ENCODE data around the gene PARD6G. TPM values are rescaled to one million over a fixed set of nuclear protein-coding genes. Genes with fewer than 3 reads are reported as not detected.

PARD6G gene
- total and polyA plus RNA-seq, 2 of the 13 experiments (the other 11 are each of a cell fraction or from before 2014, with no cell fraction given): 3.6 to 7.4 TPM

DNA sequence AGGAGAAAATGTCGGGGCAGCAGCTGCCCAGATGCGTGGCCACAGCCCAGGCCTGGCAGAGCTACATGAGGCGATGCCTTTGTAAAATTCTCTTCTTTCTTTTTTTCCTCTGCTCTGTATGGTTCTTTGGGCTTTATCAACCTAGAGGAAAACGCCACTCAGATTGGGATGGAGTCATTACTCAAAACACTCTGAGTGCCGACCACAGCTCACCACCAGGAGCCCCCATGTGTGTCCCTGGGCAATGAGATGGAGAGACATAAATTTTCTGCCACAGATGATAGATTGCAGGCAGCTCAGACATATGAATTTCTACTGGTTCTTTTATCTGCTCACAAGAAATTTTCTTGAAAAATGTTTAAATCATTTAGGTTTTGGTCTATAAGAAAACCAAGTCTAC, 56.0 kb downstream of the PARD6G start:
- no peak for TF ChIP-seq ZNF124 (CRISPR knock-in tag; IDR thresholded peaks at IDR 0.05)
- no peak for TF ChIP-seq ZNF224 (CRISPR knock-in tag; IDR thresholded peaks at IDR 0.05)
- TF ChIP-seq, protein P1, sequence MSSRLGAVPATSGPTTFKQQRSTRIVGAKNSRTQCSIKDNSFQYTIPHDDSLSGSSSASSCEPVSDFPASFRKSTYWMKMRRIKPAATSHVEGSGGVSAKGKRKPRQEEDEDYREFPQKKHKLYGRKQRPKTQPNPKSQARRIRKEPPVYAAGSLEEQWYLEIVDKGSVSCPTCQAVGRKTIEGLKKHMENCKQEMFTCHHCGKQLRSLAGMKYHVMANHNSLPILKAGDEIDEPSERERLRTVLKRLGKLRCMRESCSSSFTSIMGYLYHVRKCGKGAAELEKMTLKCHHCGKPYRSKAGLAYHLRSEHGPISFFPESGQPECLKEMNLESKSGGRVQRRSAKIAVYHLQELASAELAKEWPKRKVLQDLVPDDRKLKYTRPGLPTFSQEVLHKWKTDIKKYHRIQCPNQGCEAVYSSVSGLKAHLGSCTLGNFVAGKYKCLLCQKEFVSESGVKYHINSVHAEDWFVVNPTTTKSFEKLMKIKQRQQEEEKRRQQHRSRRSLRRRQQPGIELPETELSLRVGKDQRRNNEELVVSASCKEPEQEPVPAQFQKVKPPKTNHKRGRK (CRISPR knock-in tag; IDR thresholded peaks at IDR 0.05): no peak
- no peak for TF ChIP-seq REL (CRISPR knock-in tag; conservative IDR thresholded peaks at IDR 0.05)
- TF ChIP-seq ZNF326 (CRISPR knock-in tag; IDR thresholded peaks at IDR 0.05; ENCODE audit: borderline replicate concordance): no peak
- TF ChIP-seq PPARG (CRISPR knock-in tag; conservative IDR thresholded peaks at IDR 0.05): no peak
- TF ChIP-seq, protein P2, sequence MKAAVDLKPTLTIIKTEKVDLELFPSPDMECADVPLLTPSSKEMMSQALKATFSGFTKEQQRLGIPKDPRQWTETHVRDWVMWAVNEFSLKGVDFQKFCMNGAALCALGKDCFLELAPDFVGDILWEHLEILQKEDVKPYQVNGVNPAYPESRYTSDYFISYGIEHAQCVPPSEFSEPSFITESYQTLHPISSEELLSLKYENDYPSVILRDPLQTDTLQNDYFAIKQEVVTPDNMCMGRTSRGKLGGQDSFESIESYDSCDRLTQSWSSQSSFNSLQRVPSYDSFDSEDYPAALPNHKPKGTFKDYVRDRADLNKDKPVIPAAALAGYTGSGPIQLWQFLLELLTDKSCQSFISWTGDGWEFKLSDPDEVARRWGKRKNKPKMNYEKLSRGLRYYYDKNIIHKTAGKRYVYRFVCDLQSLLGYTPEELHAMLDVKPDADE (CRISPR knock-in tag; IDR thresholded peaks at IDR 0.05): no peak
- TF ChIP-seq ZFP82 (CRISPR knock-in tag; IDR thresholded peaks at IDR 0.05; ENCODE audit: borderline replicate concordance): no peak
- no peak for TF ChIP-seq CC2D1A (CRISPR knock-in tag; IDR thresholded peaks at IDR 0.05)
- TF ChIP-seq NPAS2 (CRISPR knock-in tag; IDR thresholded peaks at IDR 0.05; ENCODE audit: borderline replicate concordance): no peak
- TF ChIP-seq ZNF282 (IDR thresholded peaks at IDR 0.05; ENCODE audit: partially characterized antibody): no peak
- TF ChIP-seq, protein P3, sequence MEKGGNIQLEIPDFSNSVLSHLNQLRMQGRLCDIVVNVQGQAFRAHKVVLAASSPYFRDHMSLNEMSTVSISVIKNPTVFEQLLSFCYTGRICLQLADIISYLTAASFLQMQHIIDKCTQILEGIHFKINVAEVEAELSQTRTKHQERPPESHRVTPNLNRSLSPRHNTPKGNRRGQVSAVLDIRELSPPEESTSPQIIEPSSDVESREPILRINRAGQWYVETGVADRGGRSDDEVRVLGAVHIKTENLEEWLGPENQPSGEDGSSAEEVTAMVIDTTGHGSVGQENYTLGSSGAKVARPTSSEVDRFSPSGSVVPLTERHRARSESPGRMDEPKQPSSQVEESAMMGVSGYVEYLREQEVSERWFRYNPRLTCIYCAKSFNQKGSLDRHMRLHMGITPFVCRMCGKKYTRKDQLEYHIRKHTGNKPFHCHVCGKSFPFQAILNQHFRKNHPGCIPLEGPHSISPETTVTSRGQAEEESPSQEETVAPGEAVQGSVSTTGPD (CRISPR knock-in tag; IDR thresholded peaks at IDR 0.05): no peak
- no peak for TF ChIP-seq SAFB2 (CRISPR knock-in tag; IDR thresholded peaks at IDR 0.05; ENCODE audit: borderline replicate concordance, low read depth)
- TF ChIP-seq, protein P4, sequence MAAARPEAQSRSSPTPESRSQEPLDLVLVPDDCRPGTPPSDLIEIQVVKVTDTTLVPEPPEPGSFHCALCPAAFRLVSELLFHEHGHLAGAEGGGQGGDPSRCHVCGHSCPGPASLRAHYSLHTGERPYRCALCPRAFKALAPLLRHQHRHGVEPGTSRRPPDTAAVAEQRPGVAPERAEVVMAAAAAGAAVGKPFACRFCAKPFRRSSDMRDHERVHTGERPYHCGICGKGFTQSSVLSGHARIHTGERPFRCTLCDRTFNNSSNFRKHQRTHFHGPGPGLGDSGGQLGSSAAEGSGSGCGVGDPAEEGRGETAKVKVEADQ (CRISPR knock-in tag; IDR thresholded peaks at IDR 0.05; ENCODE audit: borderline replicate concordance): no peak
- TF ChIP-seq ATM (IDR thresholded peaks at IDR 0.05; ENCODE audit: borderline replicate concordance): no peak
- no peak for TF ChIP-seq HHEX (CRISPR knock-in tag; IDR thresholded peaks at IDR 0.05)
- TF ChIP-seq PHF8 (CRISPR knock-in tag; IDR thresholded peaks at IDR 0.05): no peak
- no peak for TF ChIP-seq TOE1 (CRISPR knock-in tag; IDR thresholded peaks at IDR 0.05)
- no peak for TF ChIP-seq MLLT10 (CRISPR knock-in tag; IDR thresholded peaks at IDR 0.05)
- TF ChIP-seq JDP2 (CRISPR knock-in tag; IDR thresholded peaks at IDR 0.05; ENCODE audit: borderline replicate concordance): no peak
- H3K9me3 ChIP-seq (ENCODE audit: low read length): no peaks in the 10 kb centered on the region
- no peaks in the 10 kb centered on the region for H3K36me3 ChIP-seq (replicated peaks in 1 of 2; ENCODE audit: control insufficient read depth in 1 of 2, insufficient read depth in 2 of 2, low read length in 2 of 2)
- FAIRE-seq (no peak), DNase-seq (ENCODE audit: low spot score) (no peak), ATAC-seq (no peak)
- intact Hi-C loops (cut with micrococcal nuclease; ENCODE audit: unreplicated experiment): no loop called here
- H3K27ac ChIP-seq (ENCODE audit: extremely low read length, insufficient read depth, low read length): no peak overlapping the region
- H3K4me1 ChIP-seq (ENCODE audit: insufficient read depth, low read length): peaks cover 11% of the 10 kb centered on the region
- in situ Hi-C loops (cut with HindIII; ENCODE audit: extremely low pct_ligation_motif_present, low pct_unique_long_range_greater_than_20kb): no loop called here
- no peak overlapping the region for H3K4me3 ChIP-seq (replicated peaks in 1 of 3; ENCODE audit: insufficient read depth in 1 of 3, low read depth in 2 of 3, low read length in 3 of 3)
- no peaks in the 10 kb centered on the region for H3K27me3 ChIP-seq (ENCODE audit: control insufficient read depth in 1 of 2, insufficient read depth in 2 of 2, low read length in 2 of 2)
- POLR2A ChIA-PET: no interaction called here
- H2AFZ ChIP-seq (ENCODE audit: low read length): no peak overlapping the region
- 0 out of 2 replicates have a peak, but pooled peaks cover 5% of the 10 kb centered on the region for H4K20me1 ChIP-seq (ENCODE audit: insufficient read depth, low read length)
- BruUV-seq (replicated peaks): no TSS peak
- H3K9ac ChIP-seq (ENCODE audit: insufficient read depth, low read depth, low read length): no peak overlapping the region
- CTCF ChIA-PET (ENCODE audit: low intra/inter-chr PET ratio, low total read pairs): no interaction called here
- 95% methylated on average over 5 of the region's 5 CpGs for WGBS (ENCODE audit: low lambda C conversion rate)
- no peak overlapping the region for H3K4me2 ChIP-seq (ENCODE audit: low read depth, low read length)
- no peaks in the 10 kb centered on the region for H3K79me2 ChIP-seq (ENCODE audit: insufficient read depth, low read length)

Data from HepG2 (cell line).